Stimulated activated CD8-positive, alpha-beta memory T cell treated with anti-CD3 and anti-CD28 coated beads, Interleukin-4, amount 100 ng/mL, for 24 hours (primary cell): ENCODE measurements around the gene DNM1.

Experiments
- DNase-seq: peaks from one replicate; pipeline ENCODE4 v3.0.0-alpha.2; 2020; ENCODE audit warnings: low read depth

The DNM1 gene

GRCh38 chr9:128203024-128203706 lies at the start of gene DNM1:
Gene DNM1 (plus strand): TSS chr9:128203379. CDS start chr9:128203471, 92 bp downstream.
- peak; percentile 40 for DNase-seq

- DNase-seq, result no peak
Measured at GRCh38 chr9:128153947-128154695, 49.1 kb upstream of the DNM1 start.

- DNase-seq, result no peak
Measured at GRCh38 chr9:128155736-128156500, 47.3 kb upstream of the DNM1 start.

- peak; percentile 21 for DNase-seq
Measured at GRCh38 chr9:128159522-128159783, 43.7 kb upstream of the DNM1 start.

GRCh38 chr9:128159784-128160602 lies 43.2 kb upstream of the DNM1 start, which contains the start of gene BBLN:
Gene BBLN (plus strand): TSS chr9:128160265. CDS start chr9:128160408, 143 bp downstream.
- peak; percentile 88 for DNase-seq

GRCh38 chr9:128160603-128160987 lies 42.6 kb upstream of the DNM1 start:
- peak; percentile 53 for DNase-seq

GRCh38 chr9:128161215-128161902 lies 41.8 kb upstream of the DNM1 start:
- DNase-seq, result no peak

- DNase-seq, result no peak
Measured at GRCh38 chr9:128162215-128163026, 40.8 kb upstream of the DNM1 start.

GRCh38 chr9:128163027-128163515 lies 40.1 kb upstream of the DNM1 start:
- DNase-seq, result no peak

GRCh38 chr9:128163523-128164306 lies 39.5 kb upstream of the DNM1 start:
- DNase-seq, result no peak

GRCh38 chr9:128164307-128164885 lies 38.8 kb upstream of the DNM1 start:
- no peak for DNase-seq

GRCh38 chr9:128166169-128166568 lies 37.0 kb upstream of the DNM1 start:
- DNase-seq, result no peak

- no peak for DNase-seq
Measured at GRCh38 chr9:128167209-128167608, 36.0 kb upstream of the DNM1 start.

GRCh38 chr9:128168731-128169308 lies 34.4 kb upstream of the DNM1 start:
- DNase-seq, result no peak

- no peak for DNase-seq
Measured at GRCh38 chr9:128169492-128169891, 33.7 kb upstream of the DNM1 start.

- no peak for DNase-seq
Measured at GRCh38 chr9:128169925-128170324, 33.3 kb upstream of the DNM1 start.

GRCh38 chr9:128174062-128174461 lies 29.1 kb upstream of the DNM1 start:
- no peak for DNase-seq

- no peak for DNase-seq
Measured at GRCh38 chr9:128175102-128175563, 28.0 kb upstream of the DNM1 start.

- no peak for DNase-seq
Measured at GRCh38 chr9:128175726-128176125, 27.5 kb upstream of the DNM1 start.
